ENCODE measurements around the gene LRRC2.

LRRC2 gene

GRCh38 chr3:46477756-46478155 lies 88.3 kb downstream of the LRRC2 start:
- H3K4me1 ChIP-seq: no peaks in the 10 kb centered on the region
- DNase-seq: no peak
- H3K4me3 ChIP-seq: no peak overlapping the region
- no peak overlapping the region for H3K27ac ChIP-seq
- no peaks in the 10 kb centered on the region for H3K36me3 ChIP-seq
- peaks cover 0 to 29% of the 10 kb centered on the region in 2 donors for H3K27me3 ChIP-seq
- TF ChIP-seq CTCF (IDR thresholded peaks at IDR 0.05): no peak
- peaks cover 0 to 8% (median 0%) of the 10 kb centered on the region in 3 donors for H3K9me3 ChIP-seq
- intact Hi-C loops (cut with DNase I; ENCODE audit: low total_unique reads): no loop called here

- no peak for TF ChIP-seq CTCF (IDR thresholded peaks at IDR 0.05)
- peaks cover 0 to 30% of the 10 kb centered on the region in 2 donors for H3K27me3 ChIP-seq
- no peaks in the 10 kb centered on the region for H3K36me3 ChIP-seq
- intact Hi-C loops (cut with DNase I; ENCODE audit: low total_unique reads): no loop called here
- H3K4me3 ChIP-seq: no peak overlapping the region
- H3K9me3 ChIP-seq: peaks cover 0 to 8% (median 0%) of the 10 kb centered on the region in 3 donors
- no peak for DNase-seq
- H3K27ac ChIP-seq: no peak overlapping the region
- H3K4me1 ChIP-seq: no peaks in the 10 kb centered on the region
Measured at GRCh38 chr3:46477145-46477544, 89.0 kb downstream of the LRRC2 start.

GRCh38 chr3:46472736-46473135 lies 93.4 kb downstream of the LRRC2 start:
- no peak overlapping the region for H3K4me3 ChIP-seq
- TF ChIP-seq CTCF (IDR thresholded peaks at IDR 0.05): no peak
- no peak for DNase-seq
- H3K4me1 ChIP-seq: no peaks in the 10 kb centered on the region
- peaks cover 0 to 8% (median 0%) of the 10 kb centered on the region in 3 donors for H3K9me3 ChIP-seq
- no peak overlapping the region for H3K27ac ChIP-seq
- intact Hi-C loops (cut with DNase I; ENCODE audit: low total_unique reads): no loop called here
- H3K27me3 ChIP-seq: peaks cover 0 to 7% of the 10 kb centered on the region in 2 donors
- no peaks in the 10 kb centered on the region for H3K36me3 ChIP-seq

GRCh38 chr3:46471371-46471914 lies 94.7 kb downstream of the LRRC2 start:
- intact Hi-C loops (cut with DNase I; ENCODE audit: low total_unique reads): no loop called here
- Histone ChIP-seq H3K36me3 (no peaks in the 10 kb centered on the region), H3K4me1 (peaks cover 0 to under 1% (median 0%) of the 10 kb centered on the region in 4 donors), H3K9me3 (peaks cover 0 to 8% (median 0%) of the 10 kb centered on the region in 3 donors), H3K27me3 (peaks cover 0 to 6% of the 10 kb centered on the region in 2 donors), H3K27ac (no peak overlapping the region), H3K4me3 (no peak overlapping the region)
- no peak for TF ChIP-seq CTCF (IDR thresholded peaks at IDR 0.05)
- DNase-seq: no peak

GRCh38 chr3:46470831-46471230 lies 95.3 kb downstream of the LRRC2 start:
- DNase-seq: no peak
- Histone ChIP-seq H3K27me3 (peaks cover 0 to 6% of the 10 kb centered on the region in 2 donors), H3K9me3 (peaks cover 0 to 8% (median 0%) of the 10 kb centered on the region in 3 donors), H3K27ac (no peak overlapping the region), H3K4me1 (peaks cover 0 to 7% (median 0%) of the 10 kb centered on the region in 4 donors), H3K4me3 (no peak overlapping the region), H3K36me3 (no peaks in the 10 kb centered on the region)
- TF ChIP-seq CTCF (IDR thresholded peaks at IDR 0.05): no peak
- intact Hi-C loops (cut with DNase I; ENCODE audit: low total_unique reads): no loop called here

Measured in tibial artery (tissue), 4 donors.